K562 (cell line): ENCODE measurements around the gene CTRL. TPM values are rescaled to one million over a fixed set of nuclear protein-coding genes. Genes with fewer than 3 reads are reported as not detected.

Experiments used
- ATAC-seq: fragments of 200-7000 bp; cut with Tn5 transposase; 3 replicates; pipeline ENCODE4 v1.9.1; 2020; ENCODE audit warnings: moderate library complexity
- BruUV-seq: library from RNA; stranded (reverse); fragments of 400-500 nt; replicated peaks from 2 replicates; lab custom pipeline; 2021; lab: Mats Ljungman, UMichigan
- CTCF ChIA-PET: fragments of 300-600 bp; formaldehyde crosslinking; extraction: SDS; loops from one replicate; lab custom pipeline; 2021; ENCODE audit warnings: low intra/inter-chr PET ratio; lab: Yijun Ruan, JAX
- POLR2A ChIA-PET: fragments of 300-600, 350-650 bp; sonication (Branson Sonifier 250); formaldehyde crosslinking; extraction: SDS; loops from one replicate; lab custom pipeline; 2021; ENCODE audit warnings: antibody characterized with exemption, inconsistent platforms; lab: Yijun Ruan, JAX
- DNase-seq, 4 experiments: peaks; one replicate each; pipeline versions ENCODE4 v3.0.0 to v3.0.0-alpha.2; 2011 to 2018; ENCODE audit warnings: low spot score in 3 of 4, mixed read lengths in 3 of 4; ENCODE audit errors: extremely low read depth in 1 of 4
- FAIRE-seq: peaks from 2 replicates; lab custom pipeline; 2011; peaks lifted over from hg19 to GRCh38; lab: Jason Lieb, UNC
- H2AFZ ChIP-seq: 2 replicates; pipeline ENCODE4 v1.6.0; 2011; ENCODE audit warnings: low read depth, low read length, control low read depth, inconsistent platforms
- H3K27ac ChIP-seq: fragments of 200-600 bp; 3 replicates; pipeline ENCODE4 v1.8.0; 2011; ENCODE audit warnings: low read depth, mild to moderate bottlenecking, control low read depth, inconsistent platforms, low read length, moderate library complexity, mixed read lengths; ENCODE audit errors: extremely low read depth
- H3K27me3 ChIP-seq, 2 experiments: fragments of 300-600 bp in 1 of 2; 2 replicates in 1 of 2; 3 replicates in 1 of 2; pipeline versions ENCODE4 v1.6.0 to v1.8.0; 2011; ENCODE audit warnings: inconsistent platforms in 2 of 2, low read length in 2 of 2, mild to moderate bottlenecking in 1 of 2, mixed read lengths in 1 of 2, moderate library complexity in 1 of 2; ENCODE audit not compliant: control insufficient read depth in 2 of 2, insufficient read depth in 2 of 2
- H3K36me3 ChIP-seq: fragments of 300-600 bp; 3 replicates; pipeline ENCODE4 v1.8.0; 2011; ENCODE audit warnings: mild to moderate bottlenecking, low read length, inconsistent platforms; ENCODE audit not compliant: control insufficient read depth, insufficient read depth
- H3K4me1 ChIP-seq, 2 experiments: fragments of 200-600 bp in 1 of 2; replicated peaks in 1 of 2; 2 replicates in 1 of 2; 3 replicates in 1 of 2; pipeline versions ENCODE4 v1.5.1 to v1.8.0; 2011; ENCODE audit warnings: inconsistent platforms in 2 of 2, low read length in 2 of 2, mild to moderate bottlenecking in 1 of 2, mixed read lengths in 1 of 2, moderate library complexity in 1 of 2; ENCODE audit not compliant: control insufficient read depth in 2 of 2, insufficient read depth in 2 of 2
- H3K4me2 ChIP-seq: 2 replicates; pipeline ENCODE4 v1.6.1; 2011; ENCODE audit warnings: low read length, control low read depth, inconsistent platforms, mixed read lengths; ENCODE audit not compliant: insufficient read depth
- H3K4me3 ChIP-seq: fragments of 200-600 bp; sonication (generic), shearing (Covaris generic); 2 replicates; pipeline ENCODE4 v1.5.1; 2016; ENCODE audit warnings: control low read depth, inconsistent platforms
- H3K79me2 ChIP-seq: fragments of 200-600 bp; 3 replicates; pipeline ENCODE4 v1.8.0; 2011; ENCODE audit warnings: low read length, inconsistent platforms; ENCODE audit not compliant: control insufficient read depth, insufficient read depth
- H3K9ac ChIP-seq, 2 experiments: 2 replicates each; pipeline versions ENCODE4 v1.6.0 to v1.6.1; 2011; ENCODE audit warnings: low read depth in 2 of 2, low read length in 2 of 2, control low read depth in 1 of 2, inconsistent platforms in 1 of 2, mild to moderate bottlenecking in 1 of 2, mixed read lengths in 1 of 2; ENCODE audit not compliant: insufficient read depth in 1 of 2
- H3K9me1 ChIP-seq: one replicate; pipeline ENCODE4 v1.6.0; 2011; ENCODE audit warnings: inconsistent platforms, mild to moderate bottlenecking, low read length, moderate library complexity; ENCODE audit not compliant: control insufficient read depth, insufficient read depth
- H3K9me3 ChIP-seq: replicated peaks from 2 replicates; pipeline ENCODE4 v1.5.1; 2011; ENCODE audit warnings: low read depth, low read length, inconsistent platforms; ENCODE audit not compliant: control insufficient read depth, insufficient read depth
- H4K20me1 ChIP-seq: replicated peaks from 2 replicates; pipeline ENCODE4 v1.6.1; 2011; ENCODE audit warnings: low read length, inconsistent platforms, mixed read lengths; ENCODE audit not compliant: control insufficient read depth, insufficient read depth
- NCOA1 ChIP-seq: fragments of 450-650 bp; IDR thresholded peaks from 2 replicates; pipeline ENCODE4 v1.6.1; 2016; ENCODE audit warnings: low read depth
- WGBS: fragments of 100-300 bp; shearing (Covaris generic); methylation state at CpG from one replicate; pipeline ENCODE4 v1.1.6; 2016; ENCODE audit warnings: low coverage, mixed read lengths; ENCODE audit not compliant: insufficient coverage; ENCODE audit errors: missing lambda C conversion rate; 5-methylcytosine and 5-hydroxymethylcytosine counted together
- in situ Hi-C: fragments of 300-500 bp; cut with MboI; formaldehyde crosslinking; loops from 4 replicates; pipeline ENCODE4 v1.15.0; 2018; ENCODE audit warnings: inconsistent platforms, mixed read lengths
- intact Hi-C: fragments of 100-400 bp; cut with micrococcal nuclease; formaldehyde crosslinking; loops from 2 replicates; pipeline ENCODE4 v1.14.2; 2022
- polyA plus RNA-seq, 8 experiments: library from polyadenylated mRNA; depleted of rRNA in 4 of 8; stranded (reverse) in 5 of 8; unstranded in 3 of 8; fragments of >200 nt; fragmentation: Nextera tagmentation in 2 of 8; fragmentation: Illumina TruSeq in 1 of 8; extraction: Ambion mirVana in 2 of 8; extraction: Trizol in 1 of 8; gene quantifications; 2 replicates each; pipeline versions ENCODE4 v1.2.1 to v1.2.3, GENCODE V29; 2011 to 2014; ENCODE audit warnings: inconsistent platforms in 1 of 8, missing spikeins in 1 of 8
- total RNA-seq, 7 experiments: library from RNA; depleted of rRNA in 6 of 7; stranded (reverse); fragments of >200 nt in 6 of 7; fragmentation: Illumina TruSeq in 2 of 7; extraction: Trizol in 2 of 7; gene quantifications; 2 replicates each; pipeline versions ENCODE4 v1.2.1 to v1.2.3, GENCODE V29; 2011 to 2021; ENCODE audit warnings: low replicate concordance in 1 of 7
- TF ChIP-seq, protein P1 (sequence below), 3 experiments: IDR thresholded peaks in 2 of 3; conservative IDR thresholded peaks in 1 of 3; 2 replicates each; pipeline ENCODE4 v1.5.1; 2011 to 2012; ENCODE audit warnings: low read length in 3 of 3, mild to moderate bottlenecking in 3 of 3, control low read depth in 2 of 3, improper control_type of control experiment in 1 of 3, inconsistent platforms in 1 of 3, low read depth in 1 of 3, mixed read lengths in 1 of 3, moderate library complexity in 1 of 3; ENCODE audit not compliant: insufficient read depth in 2 of 3
- TF ChIP-seq, protein P2 (sequence below): sonication (generic); formaldehyde crosslinking; IDR thresholded peaks from 2 replicates; pipeline ENCODE4 v1.8.1; 2023; ENCODE audit warnings: mild to moderate bottlenecking, missing genetic modification reagents

Gene CTRL
- total and polyA plus RNA-seq, 9 of the 15 experiments (the other 6 are each of a cell fraction or from before 2014, with no cell fraction given) = 1.4 to 5.6 (median 2.5) TPM

DNA sequence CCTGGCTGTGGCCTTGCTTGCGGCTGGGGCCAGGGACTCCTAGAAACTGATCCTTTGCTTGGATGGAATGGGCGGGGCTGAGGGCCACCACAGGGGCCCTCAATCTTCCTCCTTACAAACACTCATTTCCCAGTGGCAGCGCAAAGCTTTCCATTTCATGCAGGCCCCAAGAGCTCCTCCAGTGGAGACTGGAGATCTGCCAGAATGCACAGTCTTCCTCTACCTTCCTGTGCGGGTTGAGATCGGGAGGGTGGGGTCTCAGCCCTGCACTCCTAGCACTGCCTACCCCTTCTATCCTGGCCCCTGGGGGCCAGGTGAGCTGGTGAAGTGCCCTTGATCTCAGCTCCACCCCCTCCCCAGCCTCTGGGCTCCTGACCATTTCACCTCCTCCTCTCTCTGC, 45.3 kb downstream of the CTRL start:
- BruUV-seq = no TSS peak
- intact Hi-C loops = loop anchor here (10.0 kb wide), 1 partner anchor 158 kb away; no protein-coding TSS in a partner anchor
- peaks cover 9 to 43% of the 10 kb centered on the region in 2 experiments; a peak in 4 of 5 replicates for H3K4me1 ChIP-seq
- H3K9me1 ChIP-seq = no peaks in the 10 kb centered on the region
- 74% methylated on average over 3 of the region's 5 CpGs for WGBS
- H3K79me2 ChIP-seq = no peaks in the 10 kb centered on the region
- H4K20me1 ChIP-seq = peaks cover 18% of the 10 kb centered on the region
- ChIA-PET POLR2A (interaction anchor here (1.3 to 4.1 kb wide), 3 partner anchors 10 to 12 kb away, joined by 5 to 15 read pairs (median 7); partner anchors contain the start of gene EDC4), CTCF (no interaction called here)
- H3K27me3 ChIP-seq = no peaks in the 10 kb centered on the region
- H3K9ac ChIP-seq = peak overlapping the region in 1 of 2 experiments; percentile 50; a peak in 2 of 4 replicates
- no peak for FAIRE-seq
- no peak for TF ChIP-seq NCOA1
- TF ChIP-seq, protein P1, sequence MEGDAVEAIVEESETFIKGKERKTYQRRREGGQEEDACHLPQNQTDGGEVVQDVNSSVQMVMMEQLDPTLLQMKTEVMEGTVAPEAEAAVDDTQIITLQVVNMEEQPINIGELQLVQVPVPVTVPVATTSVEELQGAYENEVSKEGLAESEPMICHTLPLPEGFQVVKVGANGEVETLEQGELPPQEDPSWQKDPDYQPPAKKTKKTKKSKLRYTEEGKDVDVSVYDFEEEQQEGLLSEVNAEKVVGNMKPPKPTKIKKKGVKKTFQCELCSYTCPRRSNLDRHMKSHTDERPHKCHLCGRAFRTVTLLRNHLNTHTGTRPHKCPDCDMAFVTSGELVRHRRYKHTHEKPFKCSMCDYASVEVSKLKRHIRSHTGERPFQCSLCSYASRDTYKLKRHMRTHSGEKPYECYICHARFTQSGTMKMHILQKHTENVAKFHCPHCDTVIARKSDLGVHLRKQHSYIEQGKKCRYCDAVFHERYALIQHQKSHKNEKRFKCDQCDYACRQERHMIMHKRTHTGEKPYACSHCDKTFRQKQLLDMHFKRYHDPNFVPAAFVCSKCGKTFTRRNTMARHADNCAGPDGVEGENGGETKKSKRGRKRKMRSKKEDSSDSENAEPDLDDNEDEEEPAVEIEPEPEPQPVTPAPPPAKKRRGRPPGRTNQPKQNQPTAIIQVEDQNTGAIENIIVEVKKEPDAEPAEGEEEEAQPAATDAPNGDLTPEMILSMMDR (IDR thresholded peaks at IDR 0.05 in 2 of 3, conservative IDR thresholded peaks at IDR 0.05 in 1 of 3; ENCODE audit: insufficient read depth in 2 of 3, low read depth in 1 of 3, low read length in 3 of 3) = peak in 1 of 3 experiments; percentile 40; a peak in 1 of 6 replicates
- TF ChIP-seq, protein P2, sequence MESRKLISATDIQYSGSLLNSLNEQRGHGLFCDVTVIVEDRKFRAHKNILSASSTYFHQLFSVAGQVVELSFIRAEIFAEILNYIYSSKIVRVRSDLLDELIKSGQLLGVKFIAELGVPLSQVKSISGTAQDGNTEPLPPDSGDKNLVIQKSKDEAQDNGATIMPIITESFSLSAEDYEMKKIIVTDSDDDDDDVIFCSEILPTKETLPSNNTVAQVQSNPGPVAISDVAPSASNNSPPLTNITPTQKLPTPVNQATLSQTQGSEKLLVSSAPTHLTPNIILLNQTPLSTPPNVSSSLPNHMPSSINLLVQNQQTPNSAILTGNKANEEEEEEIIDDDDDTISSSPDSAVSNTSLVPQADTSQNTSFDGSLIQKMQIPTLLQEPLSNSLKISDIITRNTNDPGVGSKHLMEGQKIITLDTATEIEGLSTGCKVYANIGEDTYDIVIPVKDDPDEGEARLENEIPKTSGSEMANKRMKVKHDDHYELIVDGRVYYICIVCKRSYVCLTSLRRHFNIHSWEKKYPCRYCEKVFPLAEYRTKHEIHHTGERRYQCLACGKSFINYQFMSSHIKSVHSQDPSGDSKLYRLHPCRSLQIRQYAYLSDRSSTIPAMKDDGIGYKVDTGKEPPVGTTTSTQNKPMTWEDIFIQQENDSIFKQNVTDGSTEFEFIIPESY (CRISPR knock-in tag) = peak; percentile 69
- in situ Hi-C loops = no loop called here
- H3K9me3 ChIP-seq = no peaks in the 10 kb centered on the region
- no peak overlapping the region for H3K4me2 ChIP-seq
- no peak overlapping the region for H3K27ac ChIP-seq
- peaks cover 38% of the 10 kb centered on the region; the same call in 2 of the 3 replicates for H3K36me3 ChIP-seq
- DNase-seq = peak in 1 of 4 experiments; percentile 40
- no peak overlapping the region for H3K4me3 ChIP-seq
- no peak for ATAC-seq
- H2AFZ ChIP-seq = no peak overlapping the region
